ENCODE data around the gene SLC7A11. TPM values are rescaled to one million over a fixed set of nuclear protein-coding genes. Genes with fewer than 3 reads are reported as not detected.

Gene SLC7A11
- polyA plus RNA-seq, 4 donors: 0.22 to 5.6 (median 0.79) TPM

DNA sequence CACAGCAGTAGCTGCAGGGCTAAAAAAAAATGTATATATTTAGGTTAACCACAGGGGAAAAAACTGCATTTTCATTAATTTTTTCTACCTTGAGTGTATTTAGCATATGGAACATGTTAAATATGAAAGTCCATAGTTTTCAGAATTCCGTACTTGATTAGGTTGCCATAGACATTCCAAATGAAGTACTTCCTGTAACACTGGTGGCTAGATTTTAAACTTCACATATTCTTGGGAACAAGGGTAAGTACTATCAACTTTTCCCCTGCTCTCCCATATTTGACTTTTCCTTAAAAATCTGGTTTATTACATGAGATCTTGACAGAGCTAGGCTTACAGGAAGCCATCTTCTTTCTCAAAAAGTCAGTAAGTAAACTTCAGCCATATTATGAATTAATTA is 9.8 kb downstream of the SLC7A11 start:
- Histone ChIP-seq H3K9me3 (ENCODE audit: control insufficient read depth in 2 of 2, insufficient read depth in 1 of 2, low read depth in 1 of 2, low read length in 1 of 2) (no peaks in the 10 kb centered on the region), H3K27me3 (ENCODE audit: control insufficient read depth in 3 of 3, insufficient read depth in 3 of 3, low read length in 3 of 3) (no peaks in the 10 kb centered on the region), H3K36me3 (ENCODE audit: control insufficient read depth in 3 of 3, insufficient read depth in 2 of 3, low read depth in 1 of 3, low read length in 3 of 3) (no peaks in the 10 kb centered on the region), H3K27ac (ENCODE audit: low read depth in 1 of 3, low read length in 2 of 3) (no peak overlapping the region), H3K4me3 (ENCODE audit: low read depth in 1 of 3, low read length in 3 of 3) (no peak overlapping the region), H3K4me1 (ENCODE audit: control insufficient read depth in 3 of 3, insufficient read depth in 2 of 3, low read depth in 1 of 3, low read length in 2 of 3) (no peaks in the 10 kb centered on the region)
- WGBS, 3 donors: 97 to 100% (median 97%) methylated on average over 1 of the region's 1 CpG
- no peak for FAIRE-seq
- no peak for DNase-seq

GRCh38 chr4:138230048-138230447 is 12.1 kb downstream of the SLC7A11 start:
- Histone ChIP-seq H3K27me3 (ENCODE audit: control insufficient read depth in 3 of 3, insufficient read depth in 3 of 3, low read length in 3 of 3) (no peaks in the 10 kb centered on the region), H3K27ac (ENCODE audit: low read depth in 1 of 3, low read length in 2 of 3) (no peak overlapping the region)
- FAIRE-seq: no peak

DNA sequence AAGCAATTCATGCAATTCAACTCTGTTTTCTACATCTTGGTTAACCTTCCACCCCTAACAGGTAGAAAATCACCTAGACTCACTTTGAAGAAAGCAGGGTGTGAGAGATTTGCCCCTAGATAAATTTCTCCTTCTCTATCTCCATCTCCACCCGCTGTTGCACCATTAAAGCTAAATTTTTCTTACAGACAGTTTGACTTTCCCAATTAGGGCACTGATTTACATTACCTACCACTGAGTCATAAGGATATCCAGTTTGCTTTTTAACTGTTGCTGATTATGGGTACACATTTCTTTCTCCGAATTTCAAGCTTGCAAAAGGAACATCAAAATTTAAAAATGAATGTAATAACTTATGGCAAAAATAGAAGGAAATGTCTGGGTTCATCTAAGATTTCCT is 13.0 kb downstream of the SLC7A11 start:
- Histone ChIP-seq H3K4me1 (ENCODE audit: control insufficient read depth in 3 of 3, insufficient read depth in 2 of 3, low read depth in 1 of 3, low read length in 2 of 3) (no peaks in the 10 kb centered on the region), H3K4me3 (ENCODE audit: low read depth in 1 of 3, low read length in 3 of 3) (no peak overlapping the region), H3K27ac (ENCODE audit: low read depth in 1 of 3, low read length in 2 of 3) (no peak overlapping the region), H3K27me3 (ENCODE audit: control insufficient read depth in 3 of 3, insufficient read depth in 3 of 3, low read length in 3 of 3) (no peaks in the 10 kb centered on the region), H3K9me3 (ENCODE audit: control insufficient read depth in 2 of 2, insufficient read depth in 1 of 2, low read depth in 1 of 2, low read length in 1 of 2) (no peaks in the 10 kb centered on the region), H3K36me3 (ENCODE audit: control insufficient read depth in 3 of 3, insufficient read depth in 2 of 3, low read depth in 1 of 3, low read length in 3 of 3) (no peaks in the 10 kb centered on the region)
- DNase-seq (no peak), FAIRE-seq (no peak)
- WGBS, 3 donors: 78 to 86% (median 82%) methylated on average over 2 of the region's 2 CpGs

More at GRCh38 chr4:138230048-138230447, 12.1 kb downstream of the SLC7A11 start:
- H3K4me1 ChIP-seq (ENCODE audit: control insufficient read depth in 3 of 3, insufficient read depth in 2 of 3, low read depth in 1 of 3, low read length in 2 of 3): no peaks in the 10 kb centered on the region
- H3K9me3 ChIP-seq (ENCODE audit: control insufficient read depth in 2 of 2, insufficient read depth in 1 of 2, low read depth in 1 of 2, low read length in 1 of 2): no peaks in the 10 kb centered on the region
- no peaks in the 10 kb centered on the region for H3K36me3 ChIP-seq (ENCODE audit: control insufficient read depth in 3 of 3, insufficient read depth in 2 of 3, low read depth in 1 of 3, low read length in 3 of 3)
- H3K4me3 ChIP-seq (ENCODE audit: low read depth in 1 of 3, low read length in 3 of 3): no peak overlapping the region
- WGBS, 3 donors: 87 to 92% (median 87%) methylated on average over 3 of the region's 3 CpGs
- no peak for DNase-seq

- Histone ChIP-seq H3K9me3 (ENCODE audit: control insufficient read depth in 2 of 2, insufficient read depth in 1 of 2, low read depth in 1 of 2, low read length in 1 of 2) (no peaks in the 10 kb centered on the region), H3K4me3 (ENCODE audit: low read depth in 1 of 3, low read length in 3 of 3) (no peak overlapping the region), H3K27me3 (ENCODE audit: control insufficient read depth in 3 of 3, insufficient read depth in 3 of 3, low read length in 3 of 3) (no peaks in the 10 kb centered on the region), H3K27ac (ENCODE audit: low read depth in 1 of 3, low read length in 2 of 3) (no peak overlapping the region), H3K4me1 (ENCODE audit: control insufficient read depth in 3 of 3, insufficient read depth in 2 of 3, low read depth in 1 of 3, low read length in 2 of 3) (no peaks in the 10 kb centered on the region), H3K36me3 (ENCODE audit: control insufficient read depth in 3 of 3, insufficient read depth in 2 of 3, low read depth in 1 of 3, low read length in 3 of 3) (no peaks in the 10 kb centered on the region)
- DNase-seq (no peak), FAIRE-seq (no peak)
- WGBS, 3 donors: 81 to 88% (median 84%) methylated on average over 3 of the region's 3 CpGs
These were observed 15.8 kb downstream of the SLC7A11 start for GRCh38 chr4:138226351-138226750.

GRCh38 chr4:138225477-138225876 is 16.7 kb downstream of the SLC7A11 start:
- Histone ChIP-seq H3K4me1 (ENCODE audit: control insufficient read depth in 3 of 3, insufficient read depth in 2 of 3, low read depth in 1 of 3, low read length in 2 of 3) (no peaks in the 10 kb centered on the region), H3K9me3 (ENCODE audit: control insufficient read depth in 2 of 2, insufficient read depth in 1 of 2, low read depth in 1 of 2, low read length in 1 of 2) (no peaks in the 10 kb centered on the region), H3K27ac (ENCODE audit: low read depth in 1 of 3, low read length in 2 of 3) (no peak overlapping the region), H3K4me3 (ENCODE audit: low read depth in 1 of 3, low read length in 3 of 3) (no peak overlapping the region), H3K27me3 (ENCODE audit: control insufficient read depth in 3 of 3, insufficient read depth in 3 of 3, low read length in 3 of 3) (no peaks in the 10 kb centered on the region), H3K36me3 (ENCODE audit: control insufficient read depth in 3 of 3, insufficient read depth in 2 of 3, low read depth in 1 of 3, low read length in 3 of 3) (no peaks in the 10 kb centered on the region)
- DNase-seq (no peak), FAIRE-seq (no peak)
- WGBS, 3 donors: 0 to 27% (median 9%) methylated on average over 1 of the region's 1 CpG

DNA sequence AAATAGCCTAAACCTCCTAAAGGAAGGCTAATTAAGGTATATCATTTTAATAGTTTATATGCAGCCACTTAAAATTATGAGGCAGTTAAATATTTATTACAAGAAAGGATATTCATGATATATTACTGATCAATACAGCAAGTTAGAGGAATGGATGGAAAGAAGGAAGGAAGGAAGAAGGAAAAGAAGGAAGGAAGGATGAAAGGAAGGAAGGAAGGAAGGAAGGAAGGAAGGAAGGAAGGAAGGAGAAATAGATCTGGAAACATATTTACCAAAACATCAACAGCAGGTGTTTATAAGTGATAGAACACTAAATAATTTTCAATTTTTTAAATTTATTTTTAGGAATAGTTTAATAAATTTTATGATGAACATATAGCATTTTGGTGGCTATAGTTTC is 17.5 kb downstream of the SLC7A11 start:
- FAIRE-seq (no peak), DNase-seq (no peak)
- no peaks in the 10 kb centered on the region for H3K27me3 ChIP-seq (ENCODE audit: control insufficient read depth in 3 of 3, insufficient read depth in 3 of 3, low read length in 3 of 3)
- H3K4me1 ChIP-seq (ENCODE audit: control insufficient read depth in 3 of 3, insufficient read depth in 2 of 3, low read depth in 1 of 3, low read length in 2 of 3): no peaks in the 10 kb centered on the region
- no peaks in the 10 kb centered on the region for H3K36me3 ChIP-seq (ENCODE audit: control insufficient read depth in 3 of 3, insufficient read depth in 2 of 3, low read depth in 1 of 3, low read length in 3 of 3)
- H3K4me3 ChIP-seq (ENCODE audit: low read depth in 1 of 3, low read length in 3 of 3): no peak overlapping the region
- no peaks in the 10 kb centered on the region for H3K9me3 ChIP-seq (ENCODE audit: control insufficient read depth in 2 of 2, insufficient read depth in 1 of 2, low read depth in 1 of 2, low read length in 1 of 2)
- no peak overlapping the region for H3K27ac ChIP-seq (ENCODE audit: low read depth in 1 of 3, low read length in 2 of 3)

DNA sequence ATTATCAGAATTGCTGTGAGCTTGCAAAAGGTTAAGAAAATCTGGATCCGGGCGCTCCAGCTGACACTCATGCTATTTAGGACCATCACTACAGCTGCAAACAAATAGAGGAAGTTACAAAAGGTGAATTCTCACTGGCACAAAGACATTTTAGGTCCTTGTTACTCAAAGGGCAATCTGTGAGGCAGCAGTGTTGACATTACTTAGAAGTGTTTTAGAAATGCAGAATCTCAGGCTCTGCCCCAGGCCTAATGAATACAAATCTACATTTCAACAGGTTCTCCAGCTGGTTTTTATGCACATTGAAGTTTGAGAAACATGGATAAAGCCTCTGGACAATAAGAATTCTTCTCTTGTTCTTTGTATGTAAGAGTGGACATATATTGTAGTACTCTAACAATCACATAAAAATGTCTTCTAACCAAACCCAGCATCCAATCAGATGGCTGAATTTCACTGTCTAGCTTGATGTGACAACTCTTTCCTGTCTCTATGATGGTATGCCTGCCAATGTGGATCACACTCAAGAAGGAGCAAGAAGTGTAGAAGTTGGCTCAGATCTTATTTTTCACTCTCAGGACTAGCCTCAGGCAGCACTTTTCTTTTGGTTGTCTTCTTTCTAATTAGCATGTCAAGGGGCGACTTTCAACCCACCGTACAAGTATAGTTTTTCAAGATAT is 18.8 kb downstream of the SLC7A11 start:
- Histone ChIP-seq H3K9me3 (ENCODE audit: control insufficient read depth in 2 of 2, insufficient read depth in 1 of 2, low read depth in 1 of 2, low read length in 1 of 2) (no peaks in the 10 kb centered on the region), H3K4me1 (ENCODE audit: control insufficient read depth in 3 of 3, insufficient read depth in 2 of 3, low read depth in 1 of 3, low read length in 2 of 3) (no peaks in the 10 kb centered on the region), H3K27ac (ENCODE audit: low read depth in 1 of 3, low read length in 2 of 3) (no peak overlapping the region), H3K36me3 (ENCODE audit: control insufficient read depth in 3 of 3, insufficient read depth in 2 of 3, low read depth in 1 of 3, low read length in 3 of 3) (no peaks in the 10 kb centered on the region), H3K27me3 (ENCODE audit: control insufficient read depth in 3 of 3, insufficient read depth in 3 of 3, low read length in 3 of 3) (no peaks in the 10 kb centered on the region), H3K4me3 (ENCODE audit: low read depth in 1 of 3, low read length in 3 of 3) (no peak overlapping the region)
- DNase-seq: no peak
- 82 to 92% (median 83%) methylated on average over 4 of the region's 4 CpGs for WGBS, 3 donors
- FAIRE-seq: no peak

DNA sequence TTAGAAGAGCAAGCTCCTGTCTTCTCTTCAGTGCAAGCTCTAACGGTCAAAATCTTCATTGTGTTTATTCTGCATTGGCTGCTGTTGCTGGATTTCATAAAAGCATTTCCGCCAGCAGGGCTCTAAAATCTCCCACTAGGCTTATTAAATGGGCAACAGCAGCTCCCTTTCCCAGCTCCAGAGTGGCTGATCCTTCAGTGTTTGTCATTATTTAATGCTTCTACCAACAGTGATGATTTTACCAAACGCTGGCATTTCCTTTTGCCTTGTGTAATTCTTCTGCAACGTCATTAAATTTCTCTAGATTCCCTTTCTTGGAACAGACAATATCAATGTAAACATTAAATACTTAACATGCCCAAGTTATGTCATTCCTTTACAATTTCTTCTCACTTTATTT is 20.1 kb downstream of the SLC7A11 start:
- Histone ChIP-seq H3K4me3 (ENCODE audit: low read depth in 1 of 3, low read length in 3 of 3) (no peak overlapping the region), H3K36me3 (ENCODE audit: control insufficient read depth in 3 of 3, insufficient read depth in 2 of 3, low read depth in 1 of 3, low read length in 3 of 3) (no peaks in the 10 kb centered on the region), H3K27ac (ENCODE audit: low read depth in 1 of 3, low read length in 2 of 3) (no peak overlapping the region), H3K27me3 (ENCODE audit: control insufficient read depth in 3 of 3, insufficient read depth in 3 of 3, low read length in 3 of 3) (no peaks in the 10 kb centered on the region), H3K4me1 (ENCODE audit: control insufficient read depth in 3 of 3, insufficient read depth in 2 of 3, low read depth in 1 of 3, low read length in 2 of 3) (no peaks in the 10 kb centered on the region), H3K9me3 (ENCODE audit: control insufficient read depth in 2 of 2, insufficient read depth in 1 of 2, low read depth in 1 of 2, low read length in 1 of 2) (no peaks in the 10 kb centered on the region)
- FAIRE-seq: no peak
- WGBS, 3 donors: 53 to 61% (median 54%) methylated on average over 4 of the region's 4 CpGs
- DNase-seq: no peak

GRCh38 chr4:138218976-138219375 is 23.2 kb downstream of the SLC7A11 start:
- H3K9me3 ChIP-seq (ENCODE audit: control insufficient read depth in 2 of 2, insufficient read depth in 1 of 2, low read depth in 1 of 2, low read length in 1 of 2): no peaks in the 10 kb centered on the region
- FAIRE-seq: no peak
- H3K27me3 ChIP-seq (ENCODE audit: control insufficient read depth in 3 of 3, insufficient read depth in 3 of 3, low read length in 3 of 3): no peaks in the 10 kb centered on the region
- H3K36me3 ChIP-seq (ENCODE audit: control insufficient read depth in 3 of 3, insufficient read depth in 2 of 3, low read depth in 1 of 3, low read length in 3 of 3): no peaks in the 10 kb centered on the region
- H3K4me1 ChIP-seq (ENCODE audit: control insufficient read depth in 3 of 3, insufficient read depth in 2 of 3, low read depth in 1 of 3, low read length in 2 of 3): peaks cover 0 to 4% (median 0%) of the 10 kb centered on the region in 3 donors
- no peak overlapping the region for H3K27ac ChIP-seq (ENCODE audit: low read depth in 1 of 3, low read length in 2 of 3)
- 77 to 79% (median 78%) methylated on average over 5 of the region's 5 CpGs for WGBS, 3 donors
- no peak for DNase-seq
- no peak overlapping the region for H3K4me3 ChIP-seq (ENCODE audit: low read depth in 1 of 3, low read length in 3 of 3)
